H1 (cell line): ENCODE results near the gene ZNF227. TPM values are rescaled to one million over a fixed set of nuclear protein-coding genes. Genes with fewer than 3 reads are reported as not detected.

Experiments used
- CHD7 ChIP-seq: fragments of 300-600 bp; sonication (generic); IDR thresholded peaks from 2 replicates; pipeline ENCODE4 v1.7.1; 2012; ENCODE audit warnings: low read length, moderate library complexity, mild to moderate bottlenecking, inconsistent platforms; ENCODE audit not compliant: insufficient replicate concordance
- EGR1 ChIP-seq: IDR thresholded peaks from 2 replicates; pipeline ENCODE4 v1.6.1; 2011; ENCODE audit warnings: low read depth, low read length, borderline replicate concordance
- GABPA ChIP-seq: IDR thresholded peaks from 2 replicates; pipeline ENCODE4 v1.6.1; 2011; ENCODE audit warnings: mild to moderate bottlenecking, low read length, moderate library complexity, borderline replicate concordance; ENCODE audit not compliant: insufficient read depth
- KDM4A ChIP-seq: IDR thresholded peaks from one replicate; pipeline ENCODE4 v1.7.1; 2012; ENCODE audit warnings: low read depth, mild to moderate bottlenecking, moderate library complexity, low read length, inconsistent platforms; ENCODE audit not compliant: severe bottlenecking
- MAX ChIP-seq: IDR thresholded peaks from 2 replicates; pipeline ENCODE4 v1.6.1; 2012; ENCODE audit warnings: inconsistent platforms
- RNF2 ChIP-seq: fragments of 200-900, 300-1000 bp; sonication (generic); IDR thresholded peaks from 2 replicates; pipeline ENCODE4 v1.7.1; 2016; ENCODE audit warnings: borderline replicate concordance, low read depth, mild to moderate bottlenecking, antibody characterized with exemption, low read length; ENCODE audit not compliant: poor library complexity, severe bottlenecking; ENCODE audit errors: missing control alignments
- SIX5 ChIP-seq: IDR thresholded peaks from 2 replicates; pipeline ENCODE4 v1.6.1; 2011; ENCODE audit warnings: mild to moderate bottlenecking, low read depth, low read length
- SP2 ChIP-seq: IDR thresholded peaks from 2 replicates; pipeline ENCODE4 v1.6.1; 2012; ENCODE audit warnings: mild to moderate bottlenecking, low read length, inconsistent platforms
- TAF1 ChIP-seq: IDR thresholded peaks from 2 replicates; pipeline ENCODE4 v1.6.1; 2011; ENCODE audit warnings: mild to moderate bottlenecking, low read depth, low read length
- polyA plus RNA-seq, 7 experiments: library from polyadenylated mRNA; depleted of rRNA in 3 of 7; stranded (reverse) in 5 of 7; unstranded in 2 of 7; fragments of >200 nt in 5 of 7; fragments of 200-250 nt in 2 of 7; gene quantifications; 1 replicate in 5 of 7; 2 replicates in 1 of 7; 4 replicates in 1 of 7; pipeline versions ENCODE4 v1.2.1 to v1.2.3, GENCODE V29; 2011 to 2013; ENCODE audit warnings: missing spikeins in 2 of 7, mixed read lengths in 2 of 7
- total RNA-seq: library from RNA; stranded (reverse); fragmentation: NEBNext Ultra II Directional; extraction: Animal tissue kit (Norgen Biotek cat#: 25700); gene quantifications from 2 replicates; pipeline ENCODE4 v1.2.1, GENCODE V29; 2021

The ZNF227 gene
- total and polyA plus RNA-seq, 2 of the 8 experiments (the other 6 are each of a cell fraction or from before 2014, with no cell fraction given), result 4.9 to 23.9 TPM

- TF ChIP-seq CHD7, result no peak
- TF ChIP-seq TAF1, result peak; percentile 73; the same call in 1 of the 2 replicates
- TF ChIP-seq GABPA, result peak; percentile 94
- no peak; the same call in 1 of the 2 replicates for TF ChIP-seq EGR1
- TF ChIP-seq SP2, result no peak
- peak; percentile 83 for TF ChIP-seq KDM4A
- TF ChIP-seq RNF2, result no peak
- TF ChIP-seq MAX, result no peak
- TF ChIP-seq SIX5, result peak; percentile 91
Observed at GRCh38 chr19:44164673-44165512, 47.4 kb upstream of the ZNF227 start, which contains the start of gene ZNF226 (continued).
